Eye (tissue), 1 donor: Measurements from ENCODE around the gene ABLIM2.
A peak's percentile ranks its signal among the peaks of the same experiment; 100 is the strongest.

ENCODE experiments used
- DNase-seq: peaks from one replicate; pipeline ENCODE4 v3.0.0-alpha.2; 2015

ABLIM2 gene

DNA sequence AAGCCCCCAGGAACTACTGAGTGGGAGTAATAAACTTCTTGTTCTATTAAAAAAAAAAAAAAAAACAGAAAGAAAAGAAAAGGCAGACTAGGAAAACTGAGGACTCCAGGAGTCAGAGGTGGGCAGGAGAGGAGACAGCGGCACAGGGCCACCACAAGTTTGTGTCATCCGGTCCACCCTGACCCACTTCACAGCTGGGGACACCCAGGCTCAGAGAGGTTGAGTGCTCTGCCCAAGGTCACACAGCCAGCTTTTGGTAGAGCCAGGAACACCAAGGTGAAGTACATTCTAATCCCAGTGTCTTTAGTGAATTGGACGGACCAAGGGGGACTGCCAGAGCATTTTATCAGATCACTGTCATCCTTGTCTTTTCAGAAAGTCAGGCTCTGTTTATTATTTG lies 16.4 kb upstream of the ABLIM2 start:
- no peak for DNase-seq

DNA sequence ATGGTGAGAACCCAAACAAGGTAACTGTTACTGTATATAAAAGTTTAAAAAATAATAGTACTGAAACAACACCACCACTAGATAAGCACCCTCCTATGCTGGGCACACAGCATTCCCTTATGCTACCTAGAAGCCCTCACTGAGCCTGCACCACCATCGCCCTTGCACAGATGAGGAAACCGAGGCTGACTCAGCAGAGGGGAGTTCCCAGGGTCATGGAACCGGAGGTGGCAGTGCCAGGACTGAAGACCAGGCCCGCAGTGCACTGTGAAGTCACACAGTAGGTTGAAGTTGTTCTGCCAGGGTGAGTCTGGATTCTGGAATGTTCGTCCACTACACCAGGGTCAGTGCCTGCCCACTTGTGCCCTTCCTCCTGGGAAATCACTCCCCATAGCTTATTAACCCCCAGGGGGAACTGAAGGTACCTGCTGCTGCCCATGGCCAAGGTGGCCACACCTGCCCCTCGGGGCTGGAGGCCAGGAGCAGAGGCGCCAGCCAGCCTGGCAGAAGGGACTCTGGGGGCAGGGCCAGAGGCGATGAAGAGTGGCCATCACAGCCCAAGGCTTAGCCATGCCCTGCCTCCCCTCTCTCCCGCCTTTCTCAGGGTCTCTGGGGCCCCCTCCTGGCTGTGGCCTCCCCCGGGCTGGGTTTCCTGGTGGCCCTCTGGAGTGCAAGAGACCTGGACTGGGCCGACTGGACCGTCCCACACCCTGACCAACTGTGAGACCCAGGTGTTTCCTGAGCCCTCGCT lies 15.1 kb upstream of the ABLIM2 start:
- no peak for DNase-seq

GRCh38 chr4:8171984-8172924 lies 13.6 kb upstream of the ABLIM2 start:
- DNase-seq: no peak

DNA sequence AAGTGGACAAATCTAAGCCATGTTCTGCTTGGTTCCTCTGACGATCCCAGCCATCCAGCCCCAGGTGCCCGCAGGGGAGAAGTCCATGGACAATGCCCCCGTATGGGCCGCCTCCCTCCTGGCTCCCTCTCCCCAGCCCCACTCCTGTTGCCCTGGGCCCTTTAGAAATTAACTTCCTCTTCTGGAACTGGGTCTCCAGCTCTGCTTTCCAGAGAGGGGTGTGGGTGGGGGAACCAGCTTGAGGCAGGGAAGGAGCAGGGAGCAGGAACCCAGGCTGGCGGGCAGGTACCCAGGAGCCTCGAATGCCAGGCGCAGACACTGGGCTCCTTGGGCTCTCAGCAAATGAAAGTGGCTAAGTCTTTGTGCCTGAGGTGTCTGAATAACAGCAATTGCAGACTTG lies 12.7 kb upstream of the ABLIM2 start:
- DNase-seq: no peak

DNA sequence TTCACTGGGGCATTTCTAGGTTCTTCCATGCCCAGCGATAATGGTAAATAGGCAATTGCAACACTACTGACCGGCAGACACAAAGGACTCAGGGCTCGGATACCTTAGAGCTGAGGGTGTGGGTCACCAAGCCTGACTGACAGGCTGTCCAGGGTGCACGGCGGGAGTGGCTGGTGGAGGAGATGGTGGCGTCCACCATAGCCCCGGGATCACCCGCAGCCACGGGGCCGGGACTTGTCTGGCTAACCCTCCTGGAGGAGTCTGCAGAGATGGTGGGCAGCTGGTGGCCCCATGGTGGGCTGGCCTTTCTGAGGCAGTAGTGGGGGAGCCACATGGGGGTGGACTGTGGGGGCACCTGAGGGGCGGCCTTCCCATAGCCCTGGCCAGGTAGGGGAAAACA lies 11.7 kb upstream of the ABLIM2 start:
- no peak for DNase-seq

- DNase-seq: no peak
These were observed 11.2 kb upstream of the ABLIM2 start for GRCh38 chr4:8169763-8170162.

GRCh38 chr4:8168832-8169598 lies 10.4 kb upstream of the ABLIM2 start:
- DNase-seq: no peak

DNA sequence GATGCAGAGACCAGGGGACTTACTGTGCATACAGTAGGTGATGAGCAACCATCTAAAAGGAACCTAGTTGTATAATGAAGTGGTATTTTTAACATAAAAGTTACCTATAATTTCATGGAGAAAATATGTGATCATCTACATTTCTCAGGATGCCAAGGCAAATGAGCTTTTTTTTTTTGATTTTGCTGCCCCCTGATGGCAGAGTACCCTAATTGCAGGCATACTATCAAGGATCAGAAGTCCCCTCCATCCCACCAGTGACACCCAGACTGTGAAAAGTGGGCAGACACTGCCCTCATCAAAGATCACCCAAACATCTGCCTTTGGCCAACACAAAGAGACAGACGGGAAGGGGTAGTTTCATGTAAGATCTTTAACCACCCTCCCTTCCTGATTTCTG lies 9.6 kb upstream of the ABLIM2 start:
- no peak for DNase-seq

DNA sequence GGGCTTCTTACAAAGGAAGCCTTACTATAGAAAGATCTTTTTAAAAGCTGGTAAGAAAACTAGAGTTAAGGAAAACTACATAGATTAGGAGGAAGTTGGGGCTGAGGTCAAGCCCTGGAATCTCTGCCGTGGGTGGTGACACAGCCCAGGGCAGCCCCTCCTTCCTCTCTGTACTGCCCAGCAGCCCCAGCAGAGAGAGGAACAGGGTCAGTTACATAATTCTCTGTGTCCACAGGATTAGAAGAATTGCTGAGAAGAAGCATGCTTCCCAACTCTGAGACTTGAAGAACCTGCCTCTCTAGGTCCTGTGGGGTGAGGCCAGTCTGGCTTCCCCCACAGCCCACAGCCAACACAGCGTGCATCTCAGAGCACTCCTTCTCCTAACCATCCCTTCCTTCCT lies 9.2 kb upstream of the ABLIM2 start:
- DNase-seq: no peak

- no peak for DNase-seq
These were observed 8.7 kb upstream of the ABLIM2 start for GRCh38 chr4:8167291-8167690.

GRCh38 chr4:8165374-8165896 lies 6.8 kb upstream of the ABLIM2 start:
- DNase-seq: peak; percentile 76

DNA sequence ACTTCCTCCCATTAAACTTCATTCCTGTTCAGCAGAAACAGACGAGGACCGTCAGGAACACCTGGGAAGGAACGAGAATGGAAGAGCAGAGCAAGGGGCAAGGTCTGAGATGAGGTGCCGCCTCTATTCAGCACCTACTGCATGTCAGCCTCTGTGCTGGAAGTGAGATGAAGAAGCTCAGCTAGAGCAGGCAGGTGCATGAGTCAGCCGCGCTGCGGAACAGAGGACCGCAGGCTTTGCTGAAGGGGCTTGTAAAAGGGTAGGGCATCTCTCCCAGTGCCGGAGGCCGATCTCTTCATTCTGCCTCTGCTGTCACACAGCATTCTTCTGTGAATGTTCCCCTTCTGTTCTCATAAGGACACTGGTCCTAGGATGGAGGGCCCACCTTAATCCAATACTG lies 6.1 kb upstream of the ABLIM2 start:
- DNase-seq: no peak

DNA sequence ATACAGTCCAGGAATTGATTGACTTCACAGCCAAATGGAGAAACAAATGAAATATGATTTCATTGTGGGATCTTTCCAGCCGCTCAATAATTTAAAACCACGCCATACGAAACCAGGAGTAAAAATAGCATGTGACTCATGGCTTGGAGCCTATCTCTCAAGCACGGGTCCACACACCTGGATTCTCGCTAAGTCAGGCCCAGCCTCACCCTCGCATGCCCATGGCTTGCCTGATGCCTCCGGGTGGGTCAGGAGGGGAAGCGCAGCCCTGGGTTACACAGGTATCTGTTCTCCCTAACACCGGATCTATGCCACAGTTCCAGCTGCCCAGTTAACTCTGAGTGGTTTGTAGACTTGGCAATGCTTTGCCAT lies 5.6 kb upstream of the ABLIM2 start:
- DNase-seq: no peak

DNA sequence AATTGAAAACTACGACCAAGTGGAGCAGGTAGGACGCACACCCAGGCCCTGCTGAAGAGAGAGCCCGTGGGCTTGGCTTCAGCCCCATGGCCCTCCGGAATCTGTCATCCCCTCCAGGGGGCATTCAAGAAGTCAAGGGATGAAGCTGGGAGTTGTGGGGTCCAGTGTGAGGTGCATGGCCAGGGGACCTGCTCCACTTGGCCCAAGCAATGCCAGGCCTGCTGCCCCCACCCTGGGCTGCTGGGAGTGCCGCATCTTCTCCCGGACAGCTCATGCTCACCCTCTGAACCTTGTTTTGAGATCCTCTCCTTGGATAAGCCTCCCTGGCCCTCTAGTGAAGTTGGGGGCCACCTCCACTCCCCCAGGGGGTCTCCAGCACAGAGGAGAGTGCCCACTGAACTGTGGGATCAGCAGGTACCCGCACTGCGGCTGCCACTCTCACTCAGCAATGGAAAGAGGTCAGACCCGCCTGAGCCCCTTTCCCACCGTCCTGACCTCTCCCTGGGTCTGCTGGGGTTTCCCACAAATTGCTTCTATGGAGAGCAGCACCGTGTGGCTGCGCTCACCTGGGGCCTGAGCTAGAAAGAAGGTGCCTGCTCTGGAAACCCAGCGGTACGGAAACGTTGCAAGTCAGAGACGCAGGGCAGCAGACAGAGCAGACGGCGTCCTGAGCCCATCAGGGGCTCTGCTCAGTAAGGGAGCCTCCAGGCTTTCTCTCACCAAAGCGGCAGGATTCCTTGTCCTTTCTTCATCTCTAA lies 5.0 kb upstream of the ABLIM2 start:
- no peak for DNase-seq

GRCh38 chr4:8163026-8163425 lies 4.4 kb upstream of the ABLIM2 start:
- DNase-seq: no peak

DNA sequence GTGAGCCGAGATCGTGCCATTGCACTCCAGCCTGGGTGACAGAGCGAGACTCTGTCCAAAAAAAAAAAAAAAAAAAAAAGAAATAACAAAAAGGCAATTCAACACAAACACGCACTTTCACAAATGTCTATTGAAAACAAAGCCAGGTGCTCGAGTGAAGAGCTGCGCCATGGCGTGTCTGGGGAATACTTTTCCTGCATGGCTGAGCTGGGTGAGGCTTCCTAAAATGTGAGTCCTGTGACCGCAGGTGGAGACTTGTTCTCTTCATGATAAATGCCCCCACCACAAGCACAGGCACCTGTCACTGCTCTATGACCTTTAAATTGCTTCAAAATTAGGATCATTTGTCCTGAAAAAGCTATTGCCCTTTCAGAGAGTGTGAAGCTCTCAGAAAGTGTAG lies 4.0 kb upstream of the ABLIM2 start:
- no peak for DNase-seq

GRCh38 chr4:8160572-8160971 lies 2.0 kb upstream of the ABLIM2 start:
- no peak for DNase-seq

- no peak for DNase-seq
These were observed 1.6 kb upstream of the ABLIM2 start for GRCh38 chr4:8160233-8160560.

GRCh38 chr4:8159537-8160232 lies 1.1 kb upstream of the ABLIM2 start:
- DNase-seq: peak; percentile 55

DNA sequence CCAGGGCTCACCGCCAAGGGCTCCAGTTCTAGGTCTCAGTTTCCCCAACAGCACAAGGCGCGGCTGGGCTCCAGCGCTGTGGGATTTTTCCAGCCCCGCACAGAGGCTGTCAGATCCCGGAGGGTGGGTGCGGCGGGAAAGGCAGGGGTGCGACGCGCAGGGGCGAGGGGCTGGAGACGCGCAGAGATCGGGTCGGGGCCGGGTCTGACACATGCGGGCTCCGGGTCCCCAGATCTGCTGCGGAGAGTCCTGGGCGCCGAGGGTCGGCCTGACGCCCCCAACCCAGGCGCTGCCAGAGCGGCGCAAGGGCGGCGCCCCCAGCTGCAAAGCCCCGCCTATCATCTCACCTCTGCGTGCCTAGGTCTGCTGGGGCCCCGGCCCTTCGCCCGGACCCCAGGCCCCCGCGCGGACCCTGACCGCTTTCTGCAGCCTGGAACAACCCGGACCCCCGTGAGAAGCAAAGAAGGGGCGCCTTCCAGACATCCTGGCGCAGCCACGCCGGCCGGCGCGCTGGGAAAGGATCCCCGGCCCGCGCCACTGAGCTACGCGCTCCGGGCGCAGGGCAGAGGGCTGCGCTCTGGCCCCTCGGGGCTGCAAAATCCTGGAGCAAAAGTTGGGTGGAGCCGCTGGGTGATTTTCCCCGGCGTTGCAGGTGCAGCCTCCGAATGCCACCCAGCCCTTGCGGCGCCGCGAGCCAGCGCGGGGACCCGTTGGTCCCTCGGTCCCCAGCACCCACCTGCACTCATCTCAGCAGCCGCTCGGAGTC lies 486 bp downstream of the ABLIM2 start:
- DNase-seq: no peak

DNA sequence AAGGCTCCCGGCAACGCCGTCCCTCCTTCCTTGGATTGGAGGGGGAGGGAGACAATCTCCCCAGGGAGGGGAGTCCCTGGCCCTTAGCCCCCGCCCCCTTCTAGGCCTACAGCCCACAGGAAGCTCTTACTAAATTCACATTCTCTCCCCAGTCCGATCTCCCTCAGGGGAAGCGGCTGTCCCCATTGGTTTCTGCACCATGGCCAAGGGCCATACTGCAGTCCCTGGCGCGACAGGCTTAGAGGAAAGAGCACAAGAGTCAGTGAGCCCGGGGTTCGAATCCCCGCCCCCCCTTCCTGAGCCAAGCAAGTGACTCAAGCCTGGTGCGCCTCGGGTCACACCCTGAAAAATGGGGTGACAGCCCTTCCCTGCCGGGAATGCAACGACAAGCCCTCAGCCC lies 1.1 kb downstream of the ABLIM2 start:
- no peak for DNase-seq
